GM10847 (cell line): ENCODE data around the gene COG7.

Source experiments
- POLR2A ChIP-seq: IDR thresholded peaks from 2 replicates; pipeline ENCODE4 v1.6.1; 2011; ENCODE audit not compliant: insufficient read length; ENCODE audit errors: extremely low read depth

COG7 gene

GRCh38 chr16:23359092-23359760, 93.8 kb downstream of the COG7 start:
- no peak for TF ChIP-seq POLR2A

DNA sequence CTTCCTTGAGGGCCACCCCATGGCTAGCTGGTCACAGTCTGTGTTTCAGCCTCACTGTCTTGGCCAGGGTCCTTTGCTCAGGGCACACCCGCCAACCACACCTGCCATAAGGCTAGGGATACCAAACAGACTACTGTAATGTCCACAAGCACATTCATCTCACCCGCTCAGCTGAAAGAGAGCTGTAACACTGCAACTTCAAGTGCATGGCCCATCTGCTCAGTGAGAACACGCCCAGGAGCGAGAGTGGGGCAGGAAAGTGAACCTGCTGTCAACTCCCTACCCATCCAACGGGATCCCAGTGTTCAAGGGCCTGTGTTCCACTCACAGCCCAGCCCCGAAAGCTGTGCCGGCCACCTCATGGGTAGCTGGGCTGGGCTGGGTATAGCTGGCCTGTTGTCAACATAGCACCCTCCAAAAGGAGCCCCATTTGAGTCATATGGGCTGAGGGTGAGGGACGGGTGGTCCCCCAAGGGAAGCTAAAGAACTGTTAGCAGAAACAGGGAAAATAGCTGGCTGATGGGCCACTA, 95.2 kb downstream of the COG7 start:
- no peak for TF ChIP-seq POLR2A

DNA sequence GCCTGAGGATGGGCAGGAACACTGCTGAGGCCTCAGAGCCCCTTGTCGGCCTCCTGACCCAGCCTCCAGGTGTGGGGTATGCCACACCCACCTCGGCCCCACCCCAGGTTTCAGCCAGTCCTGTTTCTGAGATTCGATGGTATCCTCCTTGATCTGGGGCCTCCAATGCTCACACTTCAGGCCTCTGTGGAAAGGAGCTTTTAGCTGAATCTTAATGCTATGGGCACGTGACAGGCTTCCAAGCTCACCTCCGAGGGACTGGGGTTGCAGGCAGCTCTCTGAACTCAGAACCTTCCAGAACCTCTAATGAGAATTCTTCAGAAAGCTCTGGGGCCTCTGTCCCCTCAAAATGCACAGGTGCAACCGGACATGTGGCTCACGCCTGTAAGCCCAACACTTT, 96.0 kb downstream of the COG7 start:
- no peak for TF ChIP-seq POLR2A

- no peak for TF ChIP-seq POLR2A
Observed at GRCh38 chr16:23355106-23355670, 97.8 kb downstream of the COG7 start.

- no peak for TF ChIP-seq POLR2A
Observed at GRCh38 chr16:23354246-23354645, 98.7 kb downstream of the COG7 start.

- no peak for TF ChIP-seq POLR2A
Observed at GRCh38 chr16:23353440-23353839, 99.5 kb downstream of the COG7 start.

DNA sequence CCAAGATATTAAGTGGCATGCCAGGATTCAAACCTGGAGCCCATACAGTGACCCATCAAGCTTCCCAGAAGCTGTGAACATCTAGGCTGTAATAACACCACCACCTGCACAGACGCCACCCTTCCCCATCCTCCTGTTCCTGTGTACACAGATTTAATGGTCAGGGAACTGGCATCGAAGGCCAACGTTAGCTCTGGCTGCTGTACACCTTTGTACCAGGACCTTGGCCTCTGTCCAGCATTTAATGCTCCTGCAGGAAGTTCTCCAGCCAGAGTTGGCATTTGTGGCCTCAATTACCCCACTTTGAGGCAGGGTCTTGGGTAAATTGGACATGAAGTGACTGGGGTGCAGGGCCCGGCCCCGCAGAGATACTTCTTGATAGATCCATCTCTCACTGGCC, 101.6 kb downstream of the COG7 start:
- no peak for TF ChIP-seq POLR2A

- TF ChIP-seq POLR2A: no peak
Observed at GRCh38 chr16:23348579-23349469, 104.2 kb downstream of the COG7 start.

DNA sequence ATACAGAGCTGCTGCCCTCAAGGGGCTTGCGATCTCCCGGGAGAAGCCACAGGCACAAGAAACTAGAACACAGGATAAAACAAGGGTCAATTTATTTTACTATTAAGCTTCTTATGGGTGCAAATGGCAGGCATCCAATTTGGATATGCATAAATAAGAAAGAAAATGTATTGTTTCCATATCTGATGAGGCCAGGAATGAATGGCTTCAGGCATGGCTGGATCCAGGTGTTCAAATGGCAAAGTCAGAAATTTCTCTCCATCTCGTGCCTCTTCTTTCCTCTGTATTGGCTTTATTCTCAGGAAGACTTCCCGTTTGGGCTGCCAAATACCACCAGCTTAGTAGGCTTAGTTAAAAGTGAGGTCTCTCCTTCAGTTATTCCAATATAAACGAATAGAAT, 107.8 kb downstream of the COG7 start:
- no peak for TF ChIP-seq POLR2A

DNA sequence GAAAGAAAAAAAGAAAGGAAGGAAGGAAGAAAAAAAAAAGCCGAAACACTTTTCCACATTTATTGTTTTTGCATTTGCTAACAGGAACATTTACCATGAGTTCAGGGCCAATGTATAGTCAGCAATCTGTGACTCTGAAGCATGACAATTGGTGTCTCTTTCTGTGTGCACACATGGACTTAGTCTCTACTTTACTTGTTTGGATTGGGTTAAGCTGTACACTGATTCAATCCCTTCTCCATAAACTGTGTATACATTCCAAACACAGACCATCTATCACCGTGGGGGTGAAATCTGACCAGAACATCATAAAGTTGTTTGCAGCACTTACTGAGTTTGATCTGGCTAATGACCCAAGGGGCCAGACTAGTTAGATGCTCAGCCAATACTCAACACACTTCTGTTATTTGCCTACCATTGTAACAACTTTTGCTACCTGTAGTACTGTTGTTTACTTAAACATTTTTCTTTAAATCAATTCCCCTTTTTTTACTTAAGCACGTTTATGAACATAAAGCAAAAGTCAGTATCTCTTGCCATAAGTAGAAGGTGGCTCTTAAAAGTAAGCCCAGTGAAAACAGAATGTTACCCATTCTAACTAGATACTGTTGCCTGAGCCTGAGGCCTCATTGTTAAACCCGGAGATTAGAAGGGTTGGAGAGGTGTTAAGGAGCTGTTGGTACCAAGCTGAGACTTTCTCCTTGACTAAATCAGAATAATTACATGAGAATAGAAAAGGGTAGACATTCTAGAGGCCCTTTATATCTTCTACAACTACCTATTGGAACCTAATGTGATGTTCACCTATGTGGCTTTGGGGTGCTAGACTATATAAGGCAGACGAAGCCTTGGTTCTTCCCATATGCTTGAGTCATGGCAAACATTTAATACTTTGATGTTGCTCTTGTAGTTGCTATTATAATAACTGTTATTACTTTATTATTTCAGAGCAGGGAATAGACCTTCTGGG, 109.1 kb downstream of the COG7 start:
- TF ChIP-seq POLR2A: no peak

DNA sequence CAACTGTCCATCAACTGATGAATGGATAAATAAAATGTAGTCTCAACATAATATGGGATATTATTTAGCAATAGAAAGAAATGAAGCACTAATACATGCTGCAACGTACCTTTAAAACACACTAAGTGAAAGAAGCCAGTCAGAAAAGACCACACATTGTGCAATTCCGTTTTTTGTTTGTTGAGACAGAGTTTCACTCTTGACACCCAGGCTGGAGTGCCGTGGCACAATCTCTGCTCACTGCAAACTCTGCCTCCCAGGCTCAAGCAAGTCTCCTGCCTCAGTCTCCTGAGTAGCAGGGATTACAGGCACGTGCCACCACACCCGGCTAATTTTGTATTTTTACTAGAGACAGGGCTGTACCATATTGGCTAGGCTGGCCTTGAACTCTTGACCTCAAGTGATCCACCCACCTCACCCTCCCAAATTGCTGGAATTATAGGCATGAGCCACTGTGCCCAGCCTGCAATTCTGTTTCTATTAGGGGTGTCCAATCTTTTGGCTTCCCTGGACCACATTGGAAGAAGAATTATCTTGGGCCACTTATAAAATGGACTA, 110.8 kb downstream of the COG7 start:
- no peak for TF ChIP-seq POLR2A

GRCh38 chr16:23339787-23340186, 113.2 kb downstream of the COG7 start:
- no peak for TF ChIP-seq POLR2A
